Sciatic nerve (tissue), 2 donors: ENCODE data around the gene CCDC88C. TPM values are rescaled to one million over a fixed set of nuclear protein-coding genes. Genes with fewer than 3 reads are reported as not detected.
A peak's percentile ranks its signal among the peaks of the same experiment; 100 is the strongest.
"Not testable (repeated sequence)": the region's sequence is repeated elsewhere in the genome, so short reads cannot be mapped to it uniquely, and the experiment has no call there.

Source experiments
- ATAC-seq: fragments of 200-7000 bp; cut with Tn5 transposase; one replicate; pipeline ENCODE4 v1.9.1; 2020; ENCODE audit warnings: mild to moderate bottlenecking, moderate library complexity
- DNase-seq: peaks from one replicate; pipeline ENCODE4 v3.0.0-alpha.2; 2020; ENCODE audit warnings: low spot score
- intact Hi-C: fragments of 100-400 bp; cut with DNase I; formaldehyde crosslinking; loops from one replicate; pipeline ENCODE4 v1.14.2; 2022
- total RNA-seq: library from RNA; stranded (reverse); fragmentation: NEBNext Ultra II Directional; extraction: Animal tissue kit (Norgen Biotek cat#: 25700); gene quantifications from one replicate; pipeline ENCODE4 v1.2.1, GENCODE V29; 2021
- donor health status: DM: no; HTN: no; CAD: no.
- donor health status: DM: no; HTN: no; CAD: no.

The CCDC88C gene
- total RNA-seq, 1 donor from 2014 or later: 16.2 TPM

DNA sequence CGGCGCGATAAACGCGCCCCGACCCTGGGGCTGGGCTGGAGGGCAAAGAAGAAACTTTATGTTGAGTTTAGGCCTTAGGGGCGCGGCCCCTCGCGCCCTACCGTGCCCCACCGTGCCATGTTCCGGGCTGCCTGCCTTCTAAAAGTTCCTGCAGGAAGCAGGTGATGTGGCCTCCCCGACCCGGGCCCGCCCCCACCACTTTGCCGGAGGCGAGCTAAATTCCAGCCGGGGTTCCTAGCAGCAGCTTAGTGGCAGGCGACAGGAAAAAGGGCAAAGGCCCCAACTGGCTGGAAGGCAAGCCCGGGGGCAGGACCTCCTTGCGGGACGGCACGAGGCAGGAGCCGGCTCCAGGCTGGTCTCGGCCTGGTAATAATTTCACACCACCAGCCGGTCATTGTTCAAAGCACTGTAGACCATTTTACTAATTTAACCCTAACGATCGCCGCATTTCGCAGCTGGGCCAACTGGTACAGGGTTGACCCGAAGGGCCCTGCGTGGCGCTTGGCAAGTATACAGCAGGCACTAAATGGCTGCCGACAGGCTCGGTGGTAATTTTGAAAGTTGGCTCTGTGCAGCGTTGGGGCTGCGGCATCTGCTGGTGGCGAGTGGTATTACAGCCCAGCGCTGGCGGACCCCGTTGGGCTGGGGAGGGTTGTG is 895 bp upstream of the CCDC88C start:
- intact Hi-C loops: loop anchor here (5.0 kb wide), 1 partner anchor 96 kb away; no protein-coding TSS in a partner anchor
- ATAC-seq (peak; percentile 85), DNase-seq (peak; percentile 79)

GRCh38 chr14:91417983-91418386 is 365 bp upstream of the CCDC88C start:
- ATAC-seq: peak; percentile 34
- intact Hi-C loops: loop anchor here (5.0 kb wide), 1 partner anchor 96 kb away; no protein-coding TSS in a partner anchor

GRCh38 chr14:91416744-91417119 is 888 bp downstream of the CCDC88C start:
- no peak for DNase-seq
- no peak for ATAC-seq
- intact Hi-C loops: loop anchor here (5.0 kb wide), 1 partner anchor 94 kb away; no protein-coding TSS in a partner anchor

More at GRCh38 chr14:91417983-91418386, 365 bp upstream of the CCDC88C start:
- DNase-seq: no peak

GRCh38 chr14:91415794-91416743 is 1.6 kb downstream of the CCDC88C start:
- intact Hi-C loops: loop anchor here (5.0 kb wide), 1 partner anchor 94 kb away; no protein-coding TSS in a partner anchor
- DNase-seq (no peak), ATAC-seq (no peak)

DNA sequence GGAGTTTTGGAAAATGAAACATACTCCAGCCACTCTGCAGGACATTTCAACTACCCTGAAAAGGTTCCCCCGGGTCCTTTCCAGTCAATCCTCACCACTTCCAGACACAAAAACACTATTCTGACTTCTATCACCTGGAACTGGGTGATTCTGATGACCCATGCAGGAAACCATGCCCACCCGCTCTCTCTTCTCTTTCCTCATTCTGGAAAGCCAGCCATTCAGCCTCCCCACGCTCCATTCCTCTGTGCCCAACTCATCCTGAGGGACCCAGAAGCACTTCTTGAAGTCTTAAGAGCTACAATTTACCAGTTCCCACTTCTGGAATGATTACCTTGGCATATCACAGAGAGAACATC is 3.2 kb downstream of the CCDC88C start:
- ATAC-seq: no peak
- intact Hi-C loops: no loop called here
- DNase-seq: no peak

- DNase-seq (no peak), ATAC-seq (no peak)
- intact Hi-C loops: no loop called here
These were observed 3.8 kb downstream of the CCDC88C start for GRCh38 chr14:91413547-91414474.

DNA sequence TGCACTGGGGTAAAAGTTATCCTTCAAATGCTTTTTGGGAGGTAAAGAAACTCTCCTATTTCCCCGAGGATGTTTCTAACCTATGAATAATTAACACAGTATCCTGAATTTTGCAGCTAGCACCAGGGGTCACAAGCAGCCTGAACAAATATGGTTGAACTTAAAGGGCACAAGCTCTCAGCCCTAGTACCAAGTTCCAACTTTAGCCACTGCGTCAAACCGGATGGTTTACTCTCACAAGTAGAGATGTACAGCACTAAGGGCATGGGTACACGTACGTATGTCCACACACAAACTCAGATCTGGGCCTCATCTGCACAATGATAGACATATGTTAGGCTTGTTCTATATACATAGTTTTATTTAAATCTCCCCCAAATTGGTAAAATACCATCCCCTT is 4.7 kb downstream of the CCDC88C start:
- intact Hi-C loops: no loop called here
- ATAC-seq: no peak
- no peak for DNase-seq

- DNase-seq (peak; percentile 17), ATAC-seq (no peak)
- intact Hi-C loops: no loop called here
These were observed 6.7 kb downstream of the CCDC88C start for GRCh38 chr14:91410771-91411536.

GRCh38 chr14:91409928-91410718 is 7.5 kb downstream of the CCDC88C start:
- no peak for DNase-seq
- no peak for ATAC-seq
- intact Hi-C loops: no loop called here

- intact Hi-C loops, DNase-seq, ATAC-seq: not testable (repeated sequence)
These were observed 8.4 kb downstream of the CCDC88C start for GRCh38 chr14:91409240-91409639.

GRCh38 chr14:91406982-91407381 is 10.6 kb downstream of the CCDC88C start:
- ATAC-seq (no peak), DNase-seq (no peak)
- intact Hi-C loops: no loop called here

- no peak for ATAC-seq
- intact Hi-C loops: no loop called here
- no peak for DNase-seq
These were observed 11.2 kb downstream of the CCDC88C start for GRCh38 chr14:91406451-91406850.

DNA sequence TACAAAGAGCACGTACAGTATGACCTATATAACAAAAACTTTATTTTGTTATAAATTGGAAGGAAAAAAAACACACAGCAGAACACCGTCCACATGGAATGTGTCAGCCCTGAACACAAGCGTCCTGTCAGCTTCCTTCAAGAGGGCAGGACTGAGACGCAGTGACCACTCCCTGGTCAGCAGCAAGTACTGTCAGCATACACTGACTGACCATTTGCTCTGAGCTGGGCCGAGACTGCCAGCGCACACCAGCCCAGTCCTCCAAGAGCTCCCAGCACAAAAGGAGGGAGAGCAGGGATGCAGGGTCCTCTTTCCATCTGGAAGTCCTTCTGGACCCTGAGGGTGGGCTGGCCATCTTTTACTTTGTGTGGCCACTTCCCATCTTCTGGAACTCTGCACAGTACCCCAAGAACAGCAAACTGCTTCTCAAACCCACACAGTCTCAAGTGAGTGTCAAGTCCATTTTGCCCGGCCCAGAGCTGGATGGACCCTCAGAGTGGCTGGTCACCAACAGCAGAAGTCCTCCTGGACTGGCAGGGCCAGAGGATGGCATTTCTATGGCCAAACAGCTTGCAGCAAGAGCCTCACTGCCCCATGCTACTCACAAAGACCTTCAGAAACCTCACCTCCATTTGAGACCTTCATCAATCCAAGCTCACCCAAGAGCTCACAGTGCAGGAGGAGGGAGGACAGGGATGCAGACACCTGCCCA is 11.7 kb downstream of the CCDC88C start:
- ATAC-seq (no peak), DNase-seq (no peak)
- intact Hi-C loops: no loop called here

DNA sequence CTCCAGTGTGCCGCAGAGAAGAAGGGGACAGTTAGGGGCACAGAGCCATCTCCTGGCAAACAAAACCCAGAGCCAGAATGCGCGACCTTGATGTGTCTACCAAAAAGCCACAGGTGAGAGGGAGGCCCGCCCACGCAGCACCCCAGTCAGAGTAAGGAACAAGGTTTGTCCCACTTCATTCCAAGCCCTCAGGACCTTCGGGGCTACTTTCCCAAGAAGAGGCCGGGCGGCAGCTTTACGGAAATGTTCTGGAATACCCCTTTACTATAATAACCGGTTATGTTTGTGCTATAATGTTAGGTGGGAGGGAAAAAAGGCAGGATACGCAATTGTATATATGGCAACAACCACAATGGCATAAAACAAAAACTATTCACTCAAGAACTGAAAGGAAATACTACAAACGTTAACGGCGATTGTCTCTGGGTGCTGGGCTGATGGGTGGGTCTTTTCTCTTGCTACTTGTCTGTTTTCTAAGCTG is 12.3 kb downstream of the CCDC88C start:
- intact Hi-C loops: no loop called here
- ATAC-seq: no peak
- DNase-seq: no peak

DNA sequence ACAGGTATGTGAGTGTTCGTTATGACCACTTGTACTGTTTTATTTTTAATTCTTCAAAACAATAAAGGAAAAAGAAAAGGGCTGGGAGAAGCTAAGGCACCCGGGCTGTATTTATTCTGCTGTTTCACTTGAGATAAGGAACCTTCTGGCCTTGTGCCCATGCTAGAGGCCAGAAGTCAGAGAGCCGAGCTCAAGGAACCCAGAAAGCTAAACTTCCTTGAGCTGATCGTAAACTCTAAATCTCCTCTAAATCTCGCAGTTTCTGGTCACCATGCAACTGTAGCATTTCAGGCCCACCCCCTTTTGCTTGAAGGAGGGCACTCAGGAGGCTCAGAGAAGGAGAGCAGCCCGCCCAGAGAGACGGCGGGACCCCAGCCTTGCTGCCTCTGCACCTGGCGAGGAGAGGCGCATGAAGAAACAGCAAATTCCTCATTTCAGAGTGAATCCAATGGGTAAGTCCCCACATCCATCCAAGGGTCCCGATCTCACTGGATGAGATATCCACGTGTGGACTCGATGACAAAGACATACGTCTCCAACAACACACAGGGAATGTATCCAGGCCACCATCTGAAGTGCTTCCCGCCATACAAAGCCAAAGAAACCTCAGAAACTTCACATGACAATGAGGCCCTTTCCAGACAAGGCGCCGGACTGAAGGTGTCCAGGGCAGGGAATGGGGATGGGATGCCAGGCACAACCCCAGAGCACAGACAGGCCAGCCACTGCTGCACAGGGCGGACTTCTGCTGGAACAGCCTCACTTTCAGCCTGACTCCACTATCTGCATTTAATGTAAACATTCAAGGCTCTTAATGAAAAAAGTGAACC is 14.6 kb downstream of the CCDC88C start:
- intact Hi-C loops: no loop called here
- ATAC-seq (no peak), DNase-seq (no peak)

- intact Hi-C loops: no loop called here
- ATAC-seq: no peak
- no peak for DNase-seq
These were observed 15.3 kb downstream of the CCDC88C start for GRCh38 chr14:91402348-91402747.
